ENCODE data around the gene ULK3. TPM values are rescaled to one million over a fixed set of nuclear protein-coding genes. Genes with fewer than 3 reads are reported as not detected.

Gene ULK3
- polyA plus RNA-seq, 2 donors, result 68.8 to 143 TPM

Other genes with a start within 250 kb of the ULK3 start
- gene CLK3, start 227.3 kb downstream of the ULK3 start, polyA plus RNA-seq, result 10 to 100 TPM; 50.7 to 78.7 TPM
- 10 to 100 TPM; 12.2 to 14.5 TPM for gene EDC3, start 147.1 kb downstream of the ULK3 start, polyA plus RNA-seq
- gene CYP1A1, start 117.6 kb downstream of the ULK3 start, polyA plus RNA-seq, result 1 to 10 TPM in 1 of 2 donors, under 1 TPM in 1; 0.08 to 1.9 TPM
- under 1 TPM in 1 of 2 donors, not detected in 1; 0.06 TPM for gene CYP1A2, start 94.3 kb downstream of the ULK3 start, polyA plus RNA-seq
- 10 to 100 TPM; 79.2 to 96.8 TPM for gene CSK, start 61.1 kb downstream of the ULK3 start, polyA plus RNA-seq
- under 1 TPM; 0.27 to 0.61 TPM for gene LMAN1L, start 30.3 kb downstream of the ULK3 start, polyA plus RNA-seq
- gene CPLX3, start 16.5 kb downstream of the ULK3 start, polyA plus RNA-seq, result 1 to 10 TPM in 1 of 2 donors, under 1 TPM in 1; 0.48 to 1.2 TPM
- 10 to 100 TPM; 58.9 to 62.3 TPM for gene SCAMP2, start 30.2 kb upstream of the ULK3 start, polyA plus RNA-seq
- gene MPI, start 46.9 kb upstream of the ULK3 start, polyA plus RNA-seq, result 10 to 100 TPM; 26.5 to 27.4 TPM
- gene FAM219B, start 63.7 kb upstream of the ULK3 start, polyA plus RNA-seq, result 10 to 100 TPM; 46.4 to 53.0 TPM
- 100 to 1,000 TPM; 196 to 331 TPM for gene COX5A, start 94.9 kb upstream of the ULK3 start, polyA plus RNA-seq
- gene RPP25, start 113.6 kb upstream of the ULK3 start, polyA plus RNA-seq, result 1 to 10 TPM; 2.8 to 7.4 TPM
- under 1 TPM; 0.24 to 0.41 TPM for gene SCAMP5, start 152.4 kb upstream of the ULK3 start, polyA plus RNA-seq
- 10 to 100 TPM; 19.1 to 25.9 TPM for gene PPCDC, start 180.4 kb upstream of the ULK3 start, polyA plus RNA-seq

All from esophagus (tissue), 2 donors.